Spinal cord (tissue), 10 donors: ENCODE results near the gene FOSB. TPM values are rescaled to one million over a fixed set of nuclear protein-coding genes. Genes with fewer than 3 reads are reported as not detected.
A peak's percentile ranks its signal among the peaks of the same experiment; 100 is the strongest.

ENCODE experiments used
- DNase-seq, 6 donors: peaks; one replicate each; pipeline versions ENCODE4 v3.0.0 to v3.0.0-alpha.2; 2013 to 2015; ENCODE audit warnings: low spot score in 6 of 6, low read depth in 4 of 6
- H3K27ac ChIP-seq: one replicate; pipeline ENCODE4 v1.5.1; 2013; ENCODE audit warnings: low read depth, low read length, control low read depth
- H3K27me3 ChIP-seq: one replicate; pipeline ENCODE4 v1.6.1; 2013; ENCODE audit warnings: low read length; ENCODE audit not compliant: control insufficient read depth, insufficient read depth
- H3K36me3 ChIP-seq: one replicate; pipeline ENCODE4 v1.6.1; 2013; ENCODE audit warnings: low read length; ENCODE audit not compliant: control insufficient read depth, insufficient read depth
- H3K4me1 ChIP-seq: one replicate; pipeline ENCODE4 v1.6.1; 2013; ENCODE audit warnings: low read length; ENCODE audit not compliant: control insufficient read depth, insufficient read depth
- H3K4me3 ChIP-seq: one replicate; pipeline ENCODE4 v1.5.1; 2013; ENCODE audit warnings: low read depth, low read length, control low read depth
- H3K9me3 ChIP-seq: one replicate; pipeline ENCODE4 v1.6.1; 2013; ENCODE audit warnings: low read length; ENCODE audit not compliant: control insufficient read depth, insufficient read depth
- WGBS: methylation state at CpG from one replicate; pipeline ENCODE4 v1.1.5; 2013; ENCODE audit warnings: missing lambda C conversion rate; ENCODE audit not compliant: insufficient coverage; 5-methylcytosine and 5-hydroxymethylcytosine counted together
- polyA plus RNA-seq, 2 donors: library from polyadenylated mRNA; unstranded; fragments of 120-200 nt; gene quantifications; one replicate each; pipeline ENCODE4 v1.2.1, GENCODE V29; 2013; ENCODE audit not compliant: insufficient read length in 2 of 2
- total RNA-seq, 2 donors: library from RNA; depleted of rRNA in 1 of 2; stranded (reverse); fragments of 120-200 nt in 1 of 2; fragments of >200 nt in 1 of 2; gene quantifications; one replicate each; pipeline versions ENCODE4 v1.2.3 to v1.2.4, GENCODE V29; 2013 to 2014
- donor health status: healthy.

FOSB gene
- total and polyA plus RNA-seq, 4 donors = 5.9 to 85.8 (median 39.0) TPM

- peaks cover 11% of the 10 kb centered on the region for H3K4me1 ChIP-seq
Measured at GRCh38 chr19:45463241-45463640, 4.6 kb upstream of the FOSB start.

DNA sequence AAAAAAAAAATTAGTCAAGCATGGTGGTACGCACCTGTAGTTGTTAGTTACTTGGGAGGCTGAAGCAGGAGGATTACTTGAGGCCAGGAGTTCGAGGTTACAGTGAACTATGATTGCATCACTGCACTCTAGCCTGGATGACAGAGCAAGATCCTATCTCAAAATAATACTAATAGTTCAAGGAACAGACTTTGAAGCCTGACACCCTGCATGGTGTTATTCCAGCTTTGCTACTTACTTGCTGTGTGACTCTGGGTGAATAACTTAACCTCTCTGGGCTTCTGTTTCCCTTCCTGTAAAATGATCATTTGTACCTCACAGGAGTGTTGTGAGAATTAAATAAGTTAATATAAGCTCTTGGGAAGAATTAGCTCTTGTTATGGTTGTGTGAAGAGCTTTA is 3.5 kb upstream of the FOSB start:
- DNase-seq = no peak
- Histone ChIP-seq H3K27ac (no peak overlapping the region), H3K9me3 (no peaks in the 10 kb centered on the region), H3K4me3 (no peak overlapping the region), H3K27me3 (peaks cover 8% of the 10 kb centered on the region), H3K4me1 (peaks cover 21% of the 10 kb centered on the region), H3K36me3 (no peaks in the 10 kb centered on the region)
- WGBS = 100% methylated on average over 1 of the region's 2 CpGs

More at GRCh38 chr19:45463241-45463640, 4.6 kb upstream of the FOSB start:
- H3K36me3 ChIP-seq = no peaks in the 10 kb centered on the region
- H3K4me3 ChIP-seq = no peak overlapping the region
- DNase-seq = no peak
- H3K27ac ChIP-seq = no peak overlapping the region
- H3K27me3 ChIP-seq = peaks cover 8% of the 10 kb centered on the region
- no peaks in the 10 kb centered on the region for H3K9me3 ChIP-seq
- 52% methylated on average over 2 of the region's 4 CpGs for WGBS

DNA sequence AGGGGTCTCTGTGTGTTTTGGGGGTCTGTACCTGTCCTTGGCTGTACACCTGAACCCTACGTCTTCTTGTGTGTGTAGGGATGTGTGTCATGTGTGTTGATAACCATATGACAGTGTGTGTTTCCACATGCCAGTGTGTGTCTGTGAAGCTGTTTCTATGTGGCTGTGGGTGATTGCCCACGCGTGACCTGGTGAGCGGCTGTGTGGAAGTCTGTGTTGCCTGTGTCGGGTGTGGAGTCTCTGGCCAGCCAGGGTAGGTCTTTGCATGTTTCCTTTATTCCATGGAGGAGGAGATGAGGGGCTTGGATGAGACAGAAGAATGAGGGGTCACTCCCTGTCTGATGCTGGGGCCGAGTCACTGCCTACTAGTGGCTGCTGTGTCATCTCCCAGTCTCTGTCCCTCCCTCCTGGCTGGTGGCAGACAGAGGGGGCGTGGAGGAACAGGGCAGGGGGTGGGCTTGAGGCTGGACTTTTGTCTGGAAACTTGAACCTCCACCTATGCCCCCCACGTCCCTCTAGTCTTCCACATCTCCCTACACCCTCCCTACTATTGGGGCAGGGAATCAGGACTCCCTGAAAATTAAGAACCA is 2.8 kb upstream of the FOSB start:
- no peak for DNase-seq
- Histone ChIP-seq H3K4me1 (peaks cover 28% of the 10 kb centered on the region), H3K27me3 (peaks cover 9% of the 10 kb centered on the region), H3K4me3 (no peak overlapping the region), H3K27ac (no peak overlapping the region), H3K36me3 (no peaks in the 10 kb centered on the region), H3K9me3 (no peaks in the 10 kb centered on the region)
- WGBS = 63% methylated on average over 6 of the region's 8 CpGs

- Histone ChIP-seq H3K9me3 (no peaks in the 10 kb centered on the region), H3K4me1 (peaks cover 36% of the 10 kb centered on the region), H3K4me3 (peak overlapping the region; percentile 82), H3K27me3 (peaks cover 26% of the 10 kb centered on the region), H3K27ac (peak overlapping the region; percentile 49), H3K36me3 (no peaks in the 10 kb centered on the region)
- DNase-seq = no peak
- WGBS = 3% methylated on average over 8 of the region's 11 CpGs
Measured at GRCh38 chr19:45467115-45467455, 711 bp upstream of the FOSB start.

- H3K4me3 ChIP-seq = peak overlapping the region; percentile 82
- no peak for DNase-seq
- under 1% methylated on average over 28 of the region's 31 CpGs for WGBS
Measured at GRCh38 chr19:45468159-45468651, 409 bp downstream of the FOSB start.

GRCh38 chr19:45468803-45469131 is 971 bp downstream of the FOSB start:
- DNase-seq = no peak
- peak overlapping the region; percentile 84 for H3K27ac ChIP-seq
- H3K9me3 ChIP-seq = no peaks in the 10 kb centered on the region
- H3K36me3 ChIP-seq = no peaks in the 10 kb centered on the region
- peaks cover 46% of the 10 kb centered on the region for H3K4me1 ChIP-seq
- WGBS = 0% methylated on average over 15 of the region's 19 CpGs
- peak overlapping the region; percentile 82 for H3K4me3 ChIP-seq
- peaks cover 43% of the 10 kb centered on the region for H3K27me3 ChIP-seq

More at GRCh38 chr19:45468159-45468651, 409 bp downstream of the FOSB start:
- Histone ChIP-seq H3K36me3 (no peaks in the 10 kb centered on the region), H3K4me1 (peaks cover 46% of the 10 kb centered on the region), H3K9me3 (no peaks in the 10 kb centered on the region), H3K27me3 (peaks cover 37% of the 10 kb centered on the region), H3K27ac (peak overlapping the region; percentile 84)

- peak in 5 of 6 donors; percentile 78 to 96 (median 89) for DNase-seq
- Histone ChIP-seq H3K4me1 (peaks cover 46% of the 10 kb centered on the region), H3K9me3 (no peaks in the 10 kb centered on the region), H3K4me3 (peak overlapping the region; percentile 82), H3K36me3 (no peaks in the 10 kb centered on the region), H3K27me3 (peaks cover 49% of the 10 kb centered on the region), H3K27ac (peak overlapping the region; percentile 84)
- WGBS = 0% methylated on average over 54 of the region's 66 CpGs
Measured at GRCh38 chr19:45469132-45469944, 1.5 kb downstream of the FOSB start.

DNA sequence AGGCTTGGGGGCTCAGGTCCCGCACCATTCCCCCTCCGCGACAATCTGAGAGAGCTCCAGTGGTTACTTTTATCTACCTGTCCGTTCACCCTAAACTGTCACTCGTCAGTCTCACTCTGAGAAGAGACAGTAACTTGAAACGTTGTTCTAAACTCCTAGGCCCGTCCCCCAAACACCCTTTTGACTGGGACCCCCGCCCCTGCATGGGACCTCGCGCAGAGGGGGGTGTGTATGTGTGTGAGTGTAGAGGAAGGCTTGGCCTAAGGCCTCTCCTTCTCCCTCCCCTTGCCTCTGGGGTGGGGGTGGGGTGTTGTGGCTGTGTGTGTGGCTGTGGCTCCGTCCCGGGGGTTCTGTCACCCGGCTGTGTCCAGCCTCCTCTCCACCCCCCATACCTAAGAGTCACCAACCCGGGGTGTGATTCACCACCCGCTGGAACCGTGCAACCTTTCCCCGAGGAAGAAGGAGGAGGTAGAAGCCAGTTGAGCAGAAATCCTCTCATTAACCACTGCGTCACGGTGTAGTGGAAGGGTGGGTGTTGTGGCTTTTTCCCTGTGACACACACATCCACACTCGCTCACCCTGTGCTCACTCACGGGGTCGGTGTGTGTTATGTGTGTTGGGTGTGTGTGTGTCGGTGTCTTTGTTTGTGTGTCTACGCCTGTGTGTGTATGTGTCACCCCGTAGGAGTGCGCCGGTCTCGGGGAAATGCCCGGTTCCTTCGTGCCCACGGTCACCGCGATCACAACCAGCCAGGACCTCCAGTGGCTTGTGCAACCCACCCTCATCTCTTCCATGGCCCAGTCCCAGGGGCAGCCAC is 2.4 kb downstream of the FOSB start:
- Histone ChIP-seq H3K9me3 (no peaks in the 10 kb centered on the region), H3K36me3 (no peaks in the 10 kb centered on the region), H3K4me1 (peaks cover 46% of the 10 kb centered on the region), H3K27me3 (peaks cover 56% of the 10 kb centered on the region), H3K27ac (peak overlapping the region; percentile 84), H3K4me3 (peak overlapping the region; percentile 82)
- WGBS = 59% methylated on average over 14 of the region's 33 CpGs
- DNase-seq = no peak

GRCh38 chr19:45470762-45471081 is 2.9 kb downstream of the FOSB start:
- peaks cover 46% of the 10 kb centered on the region for H3K4me1 ChIP-seq

More at GRCh38 chr19:45470762-45471081, 2.9 kb downstream of the FOSB start:
- no peaks in the 10 kb centered on the region for H3K9me3 ChIP-seq
- no peak overlapping the region for H3K27ac ChIP-seq
- H3K27me3 ChIP-seq = peaks cover 57% of the 10 kb centered on the region
- no peaks in the 10 kb centered on the region for H3K36me3 ChIP-seq
- DNase-seq = no peak
- WGBS = 94% methylated on average over 12 of the region's 15 CpGs
- no peak overlapping the region for H3K4me3 ChIP-seq
